BLaER1 treated with 17β-estradiol and CSF1 and Interleukin-3, amounts not matched to agents 10 nM and 100 nM (cell line): ENCODE results near the gene GAL.

Source experiments
- H3K27ac ChIP-seq, 11 experiments: shearing (Covaris generic); formaldehyde crosslinking; 2 replicates each; pipeline ENCODE4 v1.8.1; 2022
- H3K27me3 ChIP-seq, 11 experiments: shearing (Covaris generic); formaldehyde crosslinking; 2 replicates each; pipeline ENCODE4 v1.8.1; 2022
- H3K36me3 ChIP-seq, 11 experiments: shearing (Covaris generic); formaldehyde crosslinking; 2 replicates each; pipeline ENCODE4 v1.8.1; 2022
- H3K4me1 ChIP-seq, 10 experiments: shearing (Covaris generic); formaldehyde crosslinking; 2 replicates each; pipeline ENCODE4 v1.8.1; 2022
- H3K4me2 ChIP-seq, 11 experiments: shearing (Covaris generic); formaldehyde crosslinking; 2 replicates each; pipeline ENCODE4 v1.8.1; 2022
- H3K4me3 ChIP-seq, 10 experiments: shearing (Covaris generic); formaldehyde crosslinking; 2 replicates each; pipeline ENCODE4 v1.8.1; 2022
- H3K9ac ChIP-seq, 11 experiments: shearing (Covaris generic); formaldehyde crosslinking; 2 replicates each; pipeline ENCODE4 v1.8.1; 2022
- H3K9me3 ChIP-seq, 11 experiments: shearing (Covaris generic); formaldehyde crosslinking; replicated peaks in 1 of 11; 2 replicates each; pipeline ENCODE4 v1.8.1; 2022
- H4K20me1 ChIP-seq, 11 experiments: shearing (Covaris generic); formaldehyde crosslinking; 2 replicates each; pipeline ENCODE4 v1.8.1; 2022
- Cebpa-rat ChIP-seq, 11 experiments: shearing (Covaris generic); IDR thresholded peaks; 2 replicates each; pipeline ENCODE4 v1.8.1; 2022

GAL gene

GRCh38 chr11:68680541-68681231 is 3.7 kb upstream of the GAL start:
- Histone ChIP-seq H4K20me1 (peaks cover 0 to 29% (median 0%) of the 10 kb centered on the region in 11 experiments; a peak in 9 of 22 replicates), H3K9me3 (peaks cover 0 to 8% (median 0%) of the 10 kb centered on the region in 11 experiments; a peak in 1 of 22 replicates), H3K36me3 (no peaks in the 10 kb centered on the region), H3K4me1 (peaks cover 16 to 32% (median 22%) of the 10 kb centered on the region in 10 experiments), H3K4me3 (no peak overlapping the region), H3K4me2 (no peak overlapping the region), H3K27ac (no peak overlapping the region), H3K9ac (no peak overlapping the region), H3K27me3 (peaks cover 35 to 42% (median 37%) of the 10 kb centered on the region in 11 experiments)
- no peak for TF ChIP-seq Cebpa-rat (IDR thresholded peaks at IDR 0.05)

- Histone ChIP-seq H3K36me3 (no peaks in the 10 kb centered on the region), H3K4me2 (peak overlapping the region in 7 of 11 experiments; percentile 12 to 62 (median 39); a peak in 8 of 22 replicates), H3K27ac (no peak overlapping the region), H4K20me1 (peaks cover 0 to 38% (median 0%) of the 10 kb centered on the region in 11 experiments; a peak in 9 of 22 replicates), H3K9ac (no peak overlapping the region), H3K9me3 (peaks cover 0 to 8% (median 0%) of the 10 kb centered on the region in 11 experiments; a peak in 1 of 22 replicates), H3K4me3 (no peak overlapping the region), H3K4me1 (peaks cover 10 to 23% (median 14%) of the 10 kb centered on the region in 10 experiments), H3K27me3 (peaks cover 51 to 60% (median 55%) of the 10 kb centered on the region in 11 experiments)
- TF ChIP-seq Cebpa-rat (IDR thresholded peaks at IDR 0.05): no peak
These were observed 1.8 kb upstream of the GAL start for GRCh38 chr11:68682531-68682961.

- H3K4me3 ChIP-seq: no peak overlapping the region
- TF ChIP-seq Cebpa-rat (IDR thresholded peaks at IDR 0.05): no peak
- no peaks in the 10 kb centered on the region for H3K36me3 ChIP-seq
- H3K4me2 ChIP-seq: peak overlapping the region in 7 of 11 experiments; percentile 12 to 62 (median 39); a peak in 7 of 22 replicates
- H3K27ac ChIP-seq: no peak overlapping the region
- peaks cover 0 to 8% (median 0%) of the 10 kb centered on the region in 11 experiments; a peak in 1 of 22 replicates for H3K9me3 ChIP-seq
- no peak overlapping the region for H3K9ac ChIP-seq
- peaks cover 51 to 66% (median 56%) of the 10 kb centered on the region in 11 experiments for H3K27me3 ChIP-seq
- peaks cover 5 to 17% (median 10%) of the 10 kb centered on the region in 10 experiments; a peak in 19 of 20 replicates for H3K4me1 ChIP-seq
- peaks cover 0 to 38% (median 0%) of the 10 kb centered on the region in 11 experiments; a peak in 9 of 22 replicates for H4K20me1 ChIP-seq
These were observed 1.2 kb upstream of the GAL start for GRCh38 chr11:68683121-68683520.

GRCh38 chr11:68683536-68684384 is 584 bp upstream of the GAL start:
- Histone ChIP-seq H3K27ac (no peak overlapping the region), H3K4me3 (peak overlapping the region in 5 of 10 experiments; percentile 14 to 55 (median 33); a peak in 4 of 20 replicates), H3K4me2 (peak overlapping the region in 9 of 11 experiments; percentile 11 to 70 (median 39); a peak in 13 of 22 replicates)

GRCh38 chr11:68685656-68686380 is 1.5 kb downstream of the GAL start:
- Histone ChIP-seq H3K27ac (no peak overlapping the region), H3K4me1 (peaks cover 7 to 19% (median 16%) of the 10 kb centered on the region in 10 experiments), H3K27me3 (peaks cover 59 to 87% (median 72%) of the 10 kb centered on the region in 11 experiments), H4K20me1 (peaks cover 0 to 38% (median 0%) of the 10 kb centered on the region in 11 experiments; a peak in 9 of 22 replicates), H3K9ac (no peak overlapping the region), H3K9me3 (no peaks in the 10 kb centered on the region), H3K36me3 (no peaks in the 10 kb centered on the region), H3K4me2 (no peak overlapping the region), H3K4me3 (no peak overlapping the region)
- no peak for TF ChIP-seq Cebpa-rat (IDR thresholded peaks at IDR 0.05)

More at GRCh38 chr11:68683536-68684384, 584 bp upstream of the GAL start:
- Histone ChIP-seq H3K36me3 (no peaks in the 10 kb centered on the region), H3K27me3 (peaks cover 51 to 69% (median 58%) of the 10 kb centered on the region in 11 experiments), H3K9ac (no peak overlapping the region), H3K4me1 (peaks cover 0 to 12% (median 8%) of the 10 kb centered on the region in 10 experiments; a peak in 13 of 20 replicates), H3K9me3 (peaks cover 0 to 8% (median 0%) of the 10 kb centered on the region in 11 experiments; a peak in 1 of 22 replicates), H4K20me1 (peaks cover 0 to 38% (median 0%) of the 10 kb centered on the region in 11 experiments; a peak in 9 of 22 replicates)
- TF ChIP-seq Cebpa-rat (IDR thresholded peaks at IDR 0.05): no peak

- no peaks in the 10 kb centered on the region for H3K9me3 ChIP-seq
- H3K4me3 ChIP-seq: no peak overlapping the region
- H3K36me3 ChIP-seq: no peaks in the 10 kb centered on the region
- no peak overlapping the region for H3K9ac ChIP-seq
- H3K4me1 ChIP-seq: peaks cover 12 to 25% (median 20%) of the 10 kb centered on the region in 10 experiments
- H3K27ac ChIP-seq: no peak overlapping the region
- H4K20me1 ChIP-seq: peaks cover 0 to 38% (median 0%) of the 10 kb centered on the region in 11 experiments; a peak in 9 of 22 replicates
- peaks cover 59 to 92% (median 77%) of the 10 kb centered on the region in 11 experiments for H3K27me3 ChIP-seq
- TF ChIP-seq Cebpa-rat (IDR thresholded peaks at IDR 0.05): no peak
- no peak overlapping the region for H3K4me2 ChIP-seq
These were observed 2.1 kb downstream of the GAL start for GRCh38 chr11:68686486-68686885.

GRCh38 chr11:68687311-68687710 is 3.0 kb downstream of the GAL start:
- Histone ChIP-seq H3K27me3 (peaks cover 58 to 87% (median 74%) of the 10 kb centered on the region in 11 experiments), H3K4me2 (no peak overlapping the region), H3K9me3 (no peaks in the 10 kb centered on the region), H3K27ac (no peak overlapping the region), H3K4me3 (no peak overlapping the region), H3K4me1 (peaks cover 12 to 25% (median 18%) of the 10 kb centered on the region in 10 experiments), H3K36me3 (no peaks in the 10 kb centered on the region), H4K20me1 (peaks cover 0 to 38% (median 0%) of the 10 kb centered on the region in 11 experiments; a peak in 9 of 22 replicates), H3K9ac (no peak overlapping the region)
- no peak for TF ChIP-seq Cebpa-rat (IDR thresholded peaks at IDR 0.05)

GRCh38 chr11:68687986-68688385 is 3.6 kb downstream of the GAL start:
- Histone ChIP-seq H3K27ac (no peak overlapping the region), H3K9me3 (no peaks in the 10 kb centered on the region), H3K4me3 (no peak overlapping the region), H3K4me2 (no peak overlapping the region), H4K20me1 (peaks cover 0 to 35% (median 0%) of the 10 kb centered on the region in 11 experiments; a peak in 9 of 22 replicates), H3K36me3 (no peaks in the 10 kb centered on the region), H3K9ac (no peak overlapping the region), H3K27me3 (peaks cover 51 to 80% (median 67%) of the 10 kb centered on the region in 11 experiments), H3K4me1 (peaks cover 10 to 19% (median 14%) of the 10 kb centered on the region in 10 experiments)
- no peak for TF ChIP-seq Cebpa-rat (IDR thresholded peaks at IDR 0.05)
